GM12878 (cell line): ENCODE data around the gene PHF21B.

Experiments used
- EP300 ChIP-seq, 2 experiments: fragments of 150-350 bp in 1 of 2; IDR thresholded peaks; 2 replicates each; pipeline ENCODE4 v1.6.1; 2011 to 2012; ENCODE audit warnings: low read depth in 2 of 2, low read length in 2 of 2, borderline replicate concordance in 1 of 2, improper control_type of control experiment in 1 of 2, inconsistent platforms in 1 of 2; ENCODE audit not compliant: control insufficient read depth in 1 of 2
- FOXK2 ChIP-seq: fragments of 450-650 bp; IDR thresholded peaks from 2 replicates; pipeline ENCODE4 v1.6.1; 2017; ENCODE audit warnings: mild to moderate bottlenecking, moderate library complexity
- JUND ChIP-seq: IDR thresholded peaks from 2 replicates; pipeline ENCODE4 v1.6.1; 2012; ENCODE audit warnings: low read depth, mild to moderate bottlenecking, low read length, improper control_type of control experiment, moderate library complexity
- MAX ChIP-seq: IDR thresholded peaks from 2 replicates; pipeline ENCODE4 v1.6.1; 2012; ENCODE audit warnings: low read depth, low read length, improper control_type of control experiment
- NR2C2 ChIP-seq: IDR thresholded peaks from 2 replicates; pipeline ENCODE4 v1.6.1; 2011; ENCODE audit warnings: borderline replicate concordance, low read depth; ENCODE audit not compliant: control insufficient read depth, insufficient read length
- POLR2AphosphoS5 ChIP-seq: IDR thresholded peaks from 2 replicates; pipeline ENCODE4 v1.6.1; 2011; ENCODE audit warnings: mild to moderate bottlenecking, low read length, inconsistent platforms
- TCF12 ChIP-seq: IDR thresholded peaks from 2 replicates; pipeline ENCODE4 v1.6.1; 2011; ENCODE audit warnings: low read depth, mild to moderate bottlenecking, low read length
- USF2 ChIP-seq: IDR thresholded peaks from 2 replicates; pipeline ENCODE4 v1.6.1; 2011; ENCODE audit warnings: low read depth, low read length, improper control_type of control experiment, borderline replicate concordance
- ZZZ3 ChIP-seq: IDR thresholded peaks from 2 replicates; pipeline ENCODE4 v1.6.1; 2011; ENCODE audit warnings: low read depth; ENCODE audit not compliant: control insufficient read depth, insufficient read length

GRCh38 chr22:44876921-44877320, 132.9 kb downstream of the PHF21B start:
- TF ChIP-seq NR2C2 (no peak), USF2 (no peak), JUND (no peak), ZZZ3 (no peak), EP300 (IDR thresholded peaks at IDR 0.05; ENCODE audit: borderline replicate concordance in 1 of 2, control insufficient read depth in 1 of 2, low read depth in 2 of 2, low read length in 2 of 2) (no peak), POLR2AphosphoS5 (no peak), TCF12 (no peak), MAX (no peak), FOXK2 (no peak)
